H1 (cell line): ENCODE measurements around the gene UBA6. TPM values are rescaled to one million over a fixed set of nuclear protein-coding genes. Genes with fewer than 3 reads are reported as not detected.

Source experiments
- CTCF ChIA-PET: fragments of 300-600 bp; sonication (Branson Sonifier 250); formaldehyde crosslinking; loops from one replicate; lab custom pipeline; 2021; ENCODE audit not compliant: partially characterized antibody; lab: Charles Lee
- POLR2A ChIA-PET: fragments of 300-600 bp; sonication (Branson Sonifier 250); formaldehyde crosslinking; loops from one replicate; lab custom pipeline; 2021; ENCODE audit warnings: inconsistent platforms; ENCODE audit not compliant: partially characterized antibody; lab: Charles Lee
- DNase-seq, 2 experiments: peaks; one replicate each; pipeline versions ENCODE4 v3.0.0 to v3.0.0-alpha.2; 2010 to 2022; ENCODE audit warnings: low spot score in 2 of 2, low read depth in 1 of 2, mixed read lengths in 1 of 2
- FAIRE-seq: peaks from 2 replicates; lab custom pipeline; 2011; peaks lifted over from hg19 to GRCh38; lab: Jason Lieb, UNC
- H2AFZ ChIP-seq: 2 replicates; pipeline ENCODE4 v1.8.1; 2012; ENCODE audit warnings: low read length, inconsistent platforms
- H2AK5ac ChIP-seq: 2 replicates; pipeline ENCODE4 v1.6.1; 2013; ENCODE audit warnings: low read depth, low read length
- H2BK120ac ChIP-seq: replicated peaks from 2 replicates; pipeline ENCODE3; 2013; ENCODE audit warnings: low read depth, low read length, inconsistent platforms
- H2BK12ac ChIP-seq: 2 replicates; pipeline ENCODE4 v1.6.1; 2013; ENCODE audit warnings: low read depth, low read length
- H2BK15ac ChIP-seq: 2 replicates; pipeline ENCODE4 v1.6.1; 2013; ENCODE audit warnings: low read length
- H2BK20ac ChIP-seq: 2 replicates; pipeline ENCODE4 v1.6.1; 2013; ENCODE audit warnings: low read length
- H2BK5ac ChIP-seq: 2 replicates; pipeline ENCODE4 v1.6.1; 2013; ENCODE audit warnings: low read depth, low read length
- H3K14ac ChIP-seq: 2 replicates; pipeline ENCODE4 v1.6.1; 2013; ENCODE audit warnings: inconsistent platforms; ENCODE audit not compliant: insufficient read length
- H3K18ac ChIP-seq: 2 replicates; pipeline ENCODE4 v1.6.1; 2013; ENCODE audit warnings: low read length; ENCODE audit errors: extremely low read depth
- H3K23ac ChIP-seq: 2 replicates; pipeline ENCODE4 v1.6.1; 2013; ENCODE audit warnings: inconsistent platforms; ENCODE audit not compliant: insufficient read length
- H3K23me2 ChIP-seq: 2 replicates; pipeline ENCODE4 v1.6.1; 2013; ENCODE audit warnings: low read depth, low read length
- H3K27ac ChIP-seq: 2 replicates; pipeline ENCODE4 v1.6.1; 2011; ENCODE audit warnings: low read depth, low read length, inconsistent platforms
- H3K27me3 ChIP-seq, 4 experiments: replicated peaks in 1 of 4; 1 replicate in 1 of 4; 2 replicates in 3 of 4; pipeline versions ENCODE4 v1.6.1 to v1.8.1; 2011 to 2013; ENCODE audit warnings: low read length in 3 of 4, mild to moderate bottlenecking in 3 of 4, inconsistent platforms in 2 of 4, mixed read lengths in 2 of 4, moderate library complexity in 1 of 4; ENCODE audit not compliant: control insufficient read depth in 3 of 4, insufficient read depth in 3 of 4; ENCODE audit errors: extremely low read depth in 1 of 4
- H3K36me3 ChIP-seq, 4 experiments: 2 replicates each; pipeline versions ENCODE4 v1.6.1 to v1.8.1; 2011 to 2013; ENCODE audit warnings: mild to moderate bottlenecking in 4 of 4, low read length in 3 of 4, moderate library complexity in 2 of 4, control low read depth in 1 of 4, inconsistent platforms in 1 of 4; ENCODE audit not compliant: insufficient read depth in 4 of 4, control insufficient read depth in 2 of 4
- H3K4ac ChIP-seq: replicated peaks from 2 replicates; pipeline ENCODE3; 2013; ENCODE audit warnings: low read length, low read depth, mixed read lengths, inconsistent platforms; ENCODE audit not compliant: insufficient read length
- H3K4me1 ChIP-seq, 4 experiments: replicated peaks in 1 of 4; 1 replicate in 1 of 4; 2 replicates in 3 of 4; pipeline versions ENCODE4 v1.6.1 to v1.8.1; 2011 to 2013; ENCODE audit warnings: low read length in 3 of 4, inconsistent platforms in 2 of 4, mixed read lengths in 1 of 4; ENCODE audit not compliant: insufficient read depth in 4 of 4, control insufficient read depth in 3 of 4
- H3K4me2 ChIP-seq, 2 experiments: 2 replicates each; pipeline versions ENCODE4 v1.6.1 to v1.8.1; 2011 to 2013; ENCODE audit warnings: low read depth in 2 of 2, low read length in 2 of 2, control low read depth in 1 of 2, inconsistent platforms in 1 of 2, mild to moderate bottlenecking in 1 of 2; ENCODE audit not compliant: insufficient read depth in 1 of 2
- H3K4me3 ChIP-seq, 4 experiments: fragments of 200-600, 300-600 bp in 1 of 4; sonication (generic), shearing (Covaris generic), sonication (Bioruptor Twin) in 1 of 4; 2 replicates each; pipeline versions ENCODE4 v1.5.1 to v1.8.1; 2011 to 2016; ENCODE audit warnings: low read length in 4 of 4, low read depth in 3 of 4, control low read depth in 2 of 4, inconsistent platforms in 2 of 4, mild to moderate bottlenecking in 2 of 4, mixed read lengths in 1 of 4, moderate library complexity in 1 of 4; ENCODE audit not compliant: insufficient read depth in 2 of 4; ENCODE audit errors: extremely low read depth in 1 of 4
- H3K56ac ChIP-seq: replicated peaks from 2 replicates; pipeline ENCODE3; 2013; ENCODE audit warnings: low read depth, mild to moderate bottlenecking, mixed read lengths, low read length, inconsistent platforms; ENCODE audit not compliant: insufficient read length
- H3K79me1 ChIP-seq: 2 replicates; pipeline ENCODE4 v1.6.1; 2013; ENCODE audit warnings: low read depth, low read length, control low read depth
- H3K79me2 ChIP-seq, 2 experiments: 2 replicates each; pipeline versions ENCODE4 v1.6.1 to v1.8.1; 2012 to 2013; ENCODE audit warnings: low read length in 2 of 2, mild to moderate bottlenecking in 2 of 2, inconsistent platforms in 1 of 2; ENCODE audit not compliant: insufficient read depth in 2 of 2, control insufficient read depth in 1 of 2
- H3K9ac ChIP-seq, 4 experiments: replicated peaks in 1 of 4; 1 replicate in 1 of 4; 2 replicates in 3 of 4; pipeline versions ENCODE4 v1.6.1 to v1.8.1; 2011 to 2013; ENCODE audit warnings: low read depth in 3 of 4, low read length in 3 of 4, control low read depth in 2 of 4, mild to moderate bottlenecking in 2 of 4, moderate library complexity in 2 of 4, inconsistent platforms in 1 of 4; ENCODE audit errors: extremely low read depth in 1 of 4
- H3K9me3 ChIP-seq, 2 experiments: 2 replicates each; pipeline versions ENCODE4 v1.6.1 to v1.8.1; 2012 to 2013; ENCODE audit warnings: mild to moderate bottlenecking in 2 of 2, moderate library complexity in 2 of 2, control low read depth in 1 of 2, inconsistent platforms in 1 of 2, low read depth in 1 of 2, low read length in 1 of 2, mixed read lengths in 1 of 2; ENCODE audit not compliant: insufficient read depth in 2 of 2
- H4K20me1 ChIP-seq, 2 experiments: replicated peaks in 1 of 2; 2 replicates each; pipeline versions ENCODE3 to v1.8.1; 2011 to 2013; ENCODE audit warnings: inconsistent platforms in 2 of 2, low read length in 2 of 2, mild to moderate bottlenecking in 1 of 2; ENCODE audit not compliant: insufficient read depth in 2 of 2, control insufficient read depth in 1 of 2
- H4K5ac ChIP-seq: 2 replicates; pipeline ENCODE4 v1.6.1; 2013; ENCODE audit warnings: low read length, low read depth, mixed read lengths, inconsistent platforms; ENCODE audit not compliant: insufficient read length
- H4K8ac ChIP-seq: 2 replicates; pipeline ENCODE4 v1.8.0; 2013; ENCODE audit warnings: mild to moderate bottlenecking, moderate library complexity, low read length, inconsistent platforms; ENCODE audit not compliant: insufficient read depth; ENCODE audit errors: extremely low read depth
- H4K91ac ChIP-seq: replicated peaks from 2 replicates; pipeline ENCODE3; 2013; ENCODE audit warnings: low read length, mixed read lengths, inconsistent platforms; ENCODE audit not compliant: insufficient read length
- BCL11A ChIP-seq, 2 experiments: IDR thresholded peaks; one replicate each; pipeline ENCODE4 v1.6.1; 2011; ENCODE audit warnings: low read depth in 2 of 2, low read length in 2 of 2, mild to moderate bottlenecking in 2 of 2
- CHD2 ChIP-seq: IDR thresholded peaks from 2 replicates; pipeline ENCODE4 v1.6.1; 2012; ENCODE audit warnings: low read length, improper control_type of control experiment
- SP2 ChIP-seq: IDR thresholded peaks from 2 replicates; pipeline ENCODE4 v1.6.1; 2012; ENCODE audit warnings: mild to moderate bottlenecking, low read length, inconsistent platforms
- WGBS, 2 experiments: shearing (Covaris generic) in 1 of 2; methylation state at CpG; one replicate each; pipeline versions ENCODE4 v1.1.6 to v1.1.7; 2013 to 2015; ENCODE audit warnings: low lambda C conversion rate in 2 of 2, mixed read lengths in 2 of 2, inconsistent platforms in 1 of 2, low coverage in 1 of 2, missing lambda C conversion rate in 1 of 2; ENCODE audit not compliant: insufficient replicate concordance in 2 of 2, insufficient coverage in 1 of 2, insufficient read length in 1 of 2; ENCODE audit errors: extremely low coverage in 1 of 2, missing lambda C conversion rate in 1 of 2; 5-methylcytosine and 5-hydroxymethylcytosine counted together
- polyA plus RNA-seq, 7 experiments: library from polyadenylated mRNA; depleted of rRNA in 3 of 7; stranded (reverse) in 5 of 7; unstranded in 2 of 7; fragments of >200 nt in 5 of 7; fragments of 200-250 nt in 2 of 7; gene quantifications; 1 replicate in 5 of 7; 2 replicates in 1 of 7; 4 replicates in 1 of 7; pipeline versions ENCODE4 v1.2.1 to v1.2.3, GENCODE V29; 2011 to 2013; ENCODE audit warnings: missing spikeins in 2 of 7, mixed read lengths in 2 of 7
- total RNA-seq: library from RNA; stranded (reverse); fragmentation: NEBNext Ultra II Directional; extraction: Animal tissue kit (Norgen Biotek cat#: 25700); gene quantifications from 2 replicates; pipeline ENCODE4 v1.2.1, GENCODE V29; 2021

UBA6 gene
- total and polyA plus RNA-seq, 2 of the 8 experiments (the other 6 are each of a cell fraction or from before 2014, with no cell fraction given), result 17.4 to 74.3 TPM

- no peak overlapping the region for H3K4ac ChIP-seq
- WGBS, 2 experiments, result 31% methylated on average over 11 of the region's 11 CpGs; no CpG with 5 or more reads in 1 of the 2 experiments
- no peaks in the 10 kb centered on the region; a peak in 2 of 7 replicates for H3K4me1 ChIP-seq
- peaks cover 1 to 2% of the 10 kb centered on the region in 2 experiments for H4K20me1 ChIP-seq
- peak overlapping the region; percentile 87; the same call in 1 of the 2 replicates for H4K8ac ChIP-seq
- H3K27ac ChIP-seq, result peak overlapping the region; percentile 78; the same call in 1 of the 2 replicates
- no peak overlapping the region for H2BK15ac ChIP-seq
- H4K91ac ChIP-seq, result no peak overlapping the region
- H3K18ac ChIP-seq, result no peak overlapping the region; the same call in none of the 2 replicates
- H2BK12ac ChIP-seq, result 0 out of 2 replicates have a peak overlapping the region, but pooled peaks have one; percentile 17
- no peak overlapping the region for H3K56ac ChIP-seq
- no peak overlapping the region for H2BK20ac ChIP-seq
- 0 out of 2 replicates have a peak overlapping the region, but pooled peaks have one; percentile 83 for H2AFZ ChIP-seq
- ChIA-PET POLR2A (interaction anchor here (1.4 kb wide), 1 partner anchor 24 kb away, joined by 4 read pairs; no protein-coding TSS in a partner anchor), CTCF (interaction anchor here (0.7 to 1.5 kb wide), 7 partner anchors 11 to 715 kb away, joined by 3 to 6 read pairs (median 3); no protein-coding TSS in a partner anchor)
- DNase-seq, result no peak
- H3K79me2 ChIP-seq, result peaks cover 8 to 58% of the 10 kb centered on the region in 2 experiments
- no peak for FAIRE-seq
- TF ChIP-seq BCL11A (IDR thresholded peaks at IDR 0.05; ENCODE audit: low read depth in 2 of 2, low read length in 2 of 2) (no peak), CHD2 (no peak), SP2 (no peak)
- H4K5ac ChIP-seq, result peak overlapping the region; percentile 8
- peak overlapping the region; percentile 66; the same call in 1 of the 2 replicates for H2BK5ac ChIP-seq
- H3K36me3 ChIP-seq, result peaks cover 0 to 2% (median 0%) of the 10 kb centered on the region in 4 experiments; a peak in 2 of 8 replicates
- H2AK5ac ChIP-seq, result no peak overlapping the region
- no peak overlapping the region for H3K14ac ChIP-seq
- peak overlapping the region; percentile 86 to 99 (median 90) for H3K4me3 ChIP-seq
- peaks cover 4% of the 10 kb centered on the region; the same call in 1 of the 2 replicates for H3K79me1 ChIP-seq
- H3K27me3 ChIP-seq, result no peaks in the 10 kb centered on the region
- no peak overlapping the region for H3K23ac ChIP-seq
- peaks cover 1% of the 10 kb centered on the region; the same call in 1 of the 2 replicates for H3K23me2 ChIP-seq
- H3K4me2 ChIP-seq, result peak overlapping the region; percentile 68 to 70
- no peak overlapping the region for H2BK120ac ChIP-seq
- H3K9me3 ChIP-seq, result no peaks in the 10 kb centered on the region
- peak overlapping the region; percentile 59 to 93 (median 79) for H3K9ac ChIP-seq
Observed at GRCh38 chr4:67700116-67700737, 728 bp downstream of the UBA6 start.
